MM.1S (cell line): ENCODE measurements around the gene LGALS9.
"Not testable (repeated sequence)": the region's sequence is repeated elsewhere in the genome, so short reads cannot be mapped to it uniquely, and the experiment has no call there.

ENCODE experiments used
- DNase-seq: peaks from one replicate; pipeline ENCODE4 v3.0.0-alpha.2; 2015
- H2AFZ ChIP-seq: fragments of 300-600 bp; sonication (generic); 2 replicates; pipeline ENCODE4 v1.6.0; 2016; ENCODE audit warnings: antibody characterized with exemption, low read length
- H3F3A ChIP-seq: fragments of 300-600 bp; sonication (generic); 2 replicates; pipeline ENCODE4 v1.6.1; 2016; ENCODE audit warnings: mild to moderate bottlenecking, antibody characterized with exemption, low read length, moderate library complexity, mixed read lengths; ENCODE audit not compliant: insufficient read depth
- H3K27ac ChIP-seq: fragments of 300-600 bp; sonication (generic); 2 replicates; pipeline ENCODE4 v1.5.1; 2016; ENCODE audit warnings: mild to moderate bottlenecking, low read length
- H3K27me3 ChIP-seq: fragments of 300-600 bp; sonication (generic); replicated peaks from 2 replicates; pipeline ENCODE4 v1.6.0; 2016; ENCODE audit warnings: low read length; ENCODE audit not compliant: insufficient read depth
- H3K36me3 ChIP-seq: fragments of 300-600 bp; sonication (generic); replicated peaks from 2 replicates; pipeline ENCODE4 v1.6.1; 2016; ENCODE audit warnings: mild to moderate bottlenecking, low read length, mixed read lengths; ENCODE audit not compliant: insufficient read depth
- H3K4me1 ChIP-seq: fragments of 300-600 bp; sonication (generic); 2 replicates; pipeline ENCODE4 v1.6.1; 2016; ENCODE audit warnings: low read length, mixed read lengths
- H3K4me2 ChIP-seq: fragments of 300-600 bp; sonication (generic); 2 replicates; pipeline ENCODE4 v1.6.0; 2016; ENCODE audit warnings: low read depth, low read length
- H3K4me3 ChIP-seq: fragments of 300-600 bp; sonication (generic); 2 replicates; pipeline ENCODE4 v1.5.1; 2016; ENCODE audit warnings: low read length, mixed read lengths
- H3K79me2 ChIP-seq: fragments of 300-600 bp; sonication (generic); 2 replicates; pipeline ENCODE4 v1.6.1; 2016; ENCODE audit warnings: mixed run types, low read length, mixed read lengths
- H3K9ac ChIP-seq: fragments of 300-600 bp; sonication (generic); 2 replicates; pipeline ENCODE4 v1.6.1; 2016; ENCODE audit warnings: low read length, mixed read lengths
- H3K9me2 ChIP-seq: fragments of 300-600 bp; sonication (generic); replicated peaks from 2 replicates; pipeline ENCODE4 v1.6.1; 2016; ENCODE audit warnings: mild to moderate bottlenecking, low read length, mixed read lengths; ENCODE audit not compliant: insufficient read depth
- H3K9me3 ChIP-seq: fragments of 300-600 bp; sonication (generic); replicated peaks from 2 replicates; pipeline ENCODE4 v1.6.1; 2016; ENCODE audit warnings: mild to moderate bottlenecking, low read length, mixed read lengths; ENCODE audit not compliant: insufficient read depth
- H4K20me1 ChIP-seq: fragments of 300-600 bp; sonication (generic); 2 replicates; pipeline ENCODE4 v1.6.1; 2016; ENCODE audit warnings: mild to moderate bottlenecking, low read length, moderate library complexity, mixed read lengths; ENCODE audit not compliant: insufficient read depth
- EZH2 ChIP-seq: fragments of 300-600 bp; sonication (generic); optimal IDR thresholded peaks from 2 replicates; pipeline ENCODE3; 2017; ENCODE audit warnings: low read depth, mild to moderate bottlenecking, antibody characterized with exemption, low read length, mixed read lengths
- EZH2phosphoT487 ChIP-seq: fragments of 300-600 bp; sonication (generic); IDR thresholded peaks from 2 replicates; pipeline ENCODE4 v1.6.1; 2018; ENCODE audit warnings: antibody characterized with exemption, low read length
- TF ChIP-seq, protein P1 (sequence below): fragments of 300-600 bp; sonication (generic); IDR thresholded peaks from 2 replicates; pipeline ENCODE4 v1.5.1; 2016; ENCODE audit warnings: antibody characterized with exemption, low read length, mixed read lengths

Gene LGALS9

DNA sequence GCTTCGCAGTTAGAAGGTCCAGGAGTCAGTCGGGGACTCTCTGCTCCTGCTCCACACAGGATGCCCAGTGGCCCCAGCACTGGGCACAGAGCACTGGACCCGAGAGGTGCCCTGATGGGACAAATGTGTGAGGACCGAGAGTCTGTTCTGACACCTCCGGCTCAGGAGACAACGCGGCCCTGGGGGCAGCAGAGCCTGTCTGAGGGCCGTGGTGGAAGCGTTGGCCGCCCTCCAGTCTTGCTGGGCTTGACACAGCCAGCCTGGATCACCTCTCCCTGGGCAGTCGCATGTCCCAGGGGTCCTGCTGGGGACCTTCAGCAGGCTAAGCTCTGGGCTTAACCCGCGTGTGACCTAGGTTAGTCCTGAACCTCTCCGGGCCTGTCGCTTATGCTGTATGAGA is 23.1 kb downstream of the LGALS9 start:
- Histone ChIP-seq H3K9me3 (no peaks in the 10 kb centered on the region), H3K4me2 (no peak overlapping the region), H4K20me1 (no peaks in the 10 kb centered on the region), H3K4me3 (no peak overlapping the region), H3K4me1 (no peaks in the 10 kb centered on the region), H3F3A (no peaks in the 10 kb centered on the region), H3K9ac (no peak overlapping the region), H3K27me3 (no peaks in the 10 kb centered on the region; the same call in 1 of the 2 replicates), H3K79me2 (no peaks in the 10 kb centered on the region), H2AFZ (peak overlapping the region; percentile 61), H3K36me3 (no peaks in the 10 kb centered on the region), H3K27ac (no peak overlapping the region), H3K9me2 (no peaks in the 10 kb centered on the region)
- no peak for DNase-seq
- TF ChIP-seq EZH2phosphoT487 (no peak), EZH2 (no peak)
- TF ChIP-seq, protein P1, sequence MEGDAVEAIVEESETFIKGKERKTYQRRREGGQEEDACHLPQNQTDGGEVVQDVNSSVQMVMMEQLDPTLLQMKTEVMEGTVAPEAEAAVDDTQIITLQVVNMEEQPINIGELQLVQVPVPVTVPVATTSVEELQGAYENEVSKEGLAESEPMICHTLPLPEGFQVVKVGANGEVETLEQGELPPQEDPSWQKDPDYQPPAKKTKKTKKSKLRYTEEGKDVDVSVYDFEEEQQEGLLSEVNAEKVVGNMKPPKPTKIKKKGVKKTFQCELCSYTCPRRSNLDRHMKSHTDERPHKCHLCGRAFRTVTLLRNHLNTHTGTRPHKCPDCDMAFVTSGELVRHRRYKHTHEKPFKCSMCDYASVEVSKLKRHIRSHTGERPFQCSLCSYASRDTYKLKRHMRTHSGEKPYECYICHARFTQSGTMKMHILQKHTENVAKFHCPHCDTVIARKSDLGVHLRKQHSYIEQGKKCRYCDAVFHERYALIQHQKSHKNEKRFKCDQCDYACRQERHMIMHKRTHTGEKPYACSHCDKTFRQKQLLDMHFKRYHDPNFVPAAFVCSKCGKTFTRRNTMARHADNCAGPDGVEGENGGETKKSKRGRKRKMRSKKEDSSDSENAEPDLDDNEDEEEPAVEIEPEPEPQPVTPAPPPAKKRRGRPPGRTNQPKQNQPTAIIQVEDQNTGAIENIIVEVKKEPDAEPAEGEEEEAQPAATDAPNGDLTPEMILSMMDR, result no peak

- H3K79me2 ChIP-seq, result no peaks in the 10 kb centered on the region
- no peaks in the 10 kb centered on the region for H3F3A ChIP-seq
- no peaks in the 10 kb centered on the region for H3K4me1 ChIP-seq
- no peak overlapping the region for H3K4me3 ChIP-seq
- no peak overlapping the region for H3K4me2 ChIP-seq
- peak overlapping the region; percentile 61 for H2AFZ ChIP-seq
- H3K9ac ChIP-seq, result no peak overlapping the region
- H3K9me3 ChIP-seq, result no peaks in the 10 kb centered on the region
- no peak overlapping the region for H3K27ac ChIP-seq
- DNase-seq, result peak; percentile 78
- no peaks in the 10 kb centered on the region for H3K36me3 ChIP-seq
- H3K27me3 ChIP-seq, result no peaks in the 10 kb centered on the region; the same call in 1 of the 2 replicates
- TF ChIP-seq, protein P1, result peak; percentile 92
- no peak for TF ChIP-seq EZH2
- no peaks in the 10 kb centered on the region for H4K20me1 ChIP-seq
- no peaks in the 10 kb centered on the region for H3K9me2 ChIP-seq
These were observed 23.9 kb downstream of the LGALS9 start for GRCh38 chr17:27654654-27655524.

DNA sequence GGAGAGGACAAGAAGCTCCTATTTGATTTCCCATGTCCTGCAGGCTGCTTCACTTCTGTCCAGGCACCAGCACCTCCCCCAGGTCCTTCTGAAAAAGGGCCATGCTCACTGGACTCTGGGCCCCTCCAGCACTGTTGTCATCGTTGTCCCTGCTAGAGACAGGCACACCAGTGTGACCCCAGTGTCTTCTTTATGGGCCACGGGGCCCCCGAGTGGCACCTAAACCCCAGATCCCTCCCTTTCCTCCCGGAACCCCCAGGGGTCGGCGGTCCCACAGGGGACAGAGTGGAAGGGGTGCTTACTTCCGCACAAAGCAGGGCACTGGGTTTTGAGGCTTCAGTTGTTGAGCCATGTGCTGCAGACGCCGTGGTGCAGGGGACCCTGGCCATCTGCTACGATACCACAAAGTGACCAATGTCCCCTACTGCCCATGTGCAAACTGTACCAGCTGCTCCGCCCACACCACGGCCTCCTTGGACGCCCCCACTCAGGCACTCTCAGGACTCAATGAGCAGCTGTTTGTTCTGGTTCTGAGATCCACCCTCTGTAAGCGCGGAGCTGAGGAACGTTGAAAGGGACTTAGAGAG is 24.6 kb downstream of the LGALS9 start:
- H3K4me2 ChIP-seq, H3F3A ChIP-seq, H3K4me1 ChIP-seq, H3K9me2 ChIP-seq, H3K4me3 ChIP-seq, H4K20me1 ChIP-seq, H3K79me2 ChIP-seq, H3K27ac ChIP-seq, H3K9ac ChIP-seq, H2AFZ ChIP-seq, H3K36me3 ChIP-seq, H3K9me3 ChIP-seq, DNase-seq, H3K27me3 ChIP-seq: not testable (repeated sequence)

DNA sequence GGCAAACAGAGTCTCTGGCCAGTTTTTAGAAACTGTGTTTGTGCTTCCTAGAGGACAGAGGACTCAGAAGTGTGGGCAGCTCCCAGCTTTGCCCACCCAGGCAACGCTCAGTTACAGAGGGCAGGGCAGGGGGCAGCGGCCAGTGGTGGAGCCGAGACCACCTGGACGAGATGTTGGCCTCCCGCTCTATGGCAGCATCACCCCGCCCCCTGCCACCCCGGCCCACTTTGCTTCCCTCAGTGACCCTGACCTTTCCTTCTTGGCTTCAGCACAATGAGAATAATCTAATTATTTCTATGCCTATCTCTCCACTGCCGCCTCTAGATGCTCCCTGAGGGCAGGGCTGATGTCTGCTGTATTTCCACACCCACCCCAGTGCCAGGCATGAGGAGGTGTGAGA is 25.6 kb downstream of the LGALS9 start:
- not testable (repeated sequence) for H3K4me2 ChIP-seq

More for the DNA sequence above, 25.6 kb downstream of the LGALS9 start:
- not testable (repeated sequence) for H3K36me3 ChIP-seq, H3K79me2 ChIP-seq, DNase-seq, H3F3A ChIP-seq, H2AFZ ChIP-seq, H3K27ac ChIP-seq, H3K9me2 ChIP-seq, H3K9me3 ChIP-seq, H4K20me1 ChIP-seq, H3K9ac ChIP-seq, H3K4me1 ChIP-seq, H3K27me3 ChIP-seq, H3K4me3 ChIP-seq
